DMS53 treated with DMSO at 0.1 percent for 48 hours (cell line): Measurements from ENCODE around the gene DYRK1B.
"Not testable (repeated sequence)": the region's sequence is repeated elsewhere in the genome, so short reads cannot be mapped to it uniquely, and the experiment has no call there.

ENCODE experiments used
- DNase-seq: peaks from one replicate; lab custom pipeline; 2025; ENCODE audit not compliant: unreplicated experiment; lab: John Stamatoyannopoulos, UW

DYRK1B gene

GRCh38 chr19:39814111-39814510, 19.9 kb downstream of the DYRK1B start:
- not testable (repeated sequence) for DNase-seq

- DNase-seq: no peak
These were observed 20.5 kb downstream of the DYRK1B start for GRCh38 chr19:39813264-39813993.

GRCh38 chr19:39811064-39811463, 22.9 kb downstream of the DYRK1B start:
- DNase-seq: no peak

- DNase-seq: no peak
These were observed 23.5 kb downstream of the DYRK1B start for GRCh38 chr19:39810424-39810823.

GRCh38 chr19:39809368-39809767, 24.6 kb downstream of the DYRK1B start:
- DNase-seq: no peak

GRCh38 chr19:39808688-39809087, 25.3 kb downstream of the DYRK1B start:
- DNase-seq: not testable (repeated sequence)

- DNase-seq: no peak
These were observed 26.1 kb downstream of the DYRK1B start for GRCh38 chr19:39807846-39808364.

- DNase-seq: no peak
These were observed 28.9 kb downstream of the DYRK1B start for GRCh38 chr19:39805104-39805503.

- no peak for DNase-seq
These were observed 31.0 kb downstream of the DYRK1B start for GRCh38 chr19:39802958-39803357.

GRCh38 chr19:39797083-39797482, 36.9 kb downstream of the DYRK1B start:
- DNase-seq: no peak

GRCh38 chr19:39796000-39796498, 37.9 kb downstream of the DYRK1B start:
- DNase-seq: no peak

- DNase-seq: no peak
These were observed 39.0 kb downstream of the DYRK1B start for GRCh38 chr19:39795001-39795400.

- DNase-seq: peak; percentile 85
These were observed 40.9 kb downstream of the DYRK1B start for GRCh38 chr19:39792999-39793546.

- DNase-seq: no peak
These were observed 45.7 kb downstream of the DYRK1B start for GRCh38 chr19:39788244-39788643.

GRCh38 chr19:39780894-39781293, 53.1 kb downstream of the DYRK1B start:
- DNase-seq: no peak

- DNase-seq: no peak
These were observed 55.2 kb downstream of the DYRK1B start, which contains the start of gene LEUTX for GRCh38 chr19:39778763-39779162. Gene LEUTX, plus strand, starts transcription at chr19:39778854. Its CDS starts 67 bp downstream, at chr19:39778921.
